SJSA1 (cell line): ENCODE results near the gene SPECC1L. TPM values are rescaled to one million over a fixed set of nuclear protein-coding genes. Genes with fewer than 3 reads are reported as not detected.
"Not testable (repeated sequence)": the region's sequence is repeated elsewhere in the genome, so short reads cannot be mapped to it uniquely, and the experiment has no call there.

Experiments
- DNase-seq, 2 experiments: peaks; one replicate each; pipeline ENCODE4 v3.0.0-alpha.2; 2015 to 2020; ENCODE audit warnings: low spot score in 2 of 2, low read depth in 1 of 2
- H3K27ac ChIP-seq: fragments of 250-450 bp; sonication (Bioruptor Pico); 2 replicates; pipeline ENCODE4 v1.5.1; 2020; ENCODE audit warnings: mild to moderate bottlenecking, moderate library complexity
- H3K27me3 ChIP-seq: fragments of 250-450 bp; sonication (Bioruptor Pico); replicated peaks from 2 replicates; pipeline ENCODE4 v1.5.1; 2020; ENCODE audit warnings: mild to moderate bottlenecking, moderate library complexity
- H3K36me3 ChIP-seq: fragments of 250-450 bp; sonication (Bioruptor Pico); 2 replicates; pipeline ENCODE4 v1.5.1; 2020; ENCODE audit warnings: mild to moderate bottlenecking
- H3K4me1 ChIP-seq: fragments of 250-450 bp; sonication (Bioruptor Pico); replicated peaks from 2 replicates; pipeline ENCODE4 v1.6.1; 2021; ENCODE audit warnings: mild to moderate bottlenecking
- H3K4me3 ChIP-seq: fragments of 250-450 bp; sonication (Bioruptor Pico); 2 replicates; pipeline ENCODE4 v1.5.1; 2020; ENCODE audit warnings: mild to moderate bottlenecking
- H3K9me3 ChIP-seq: fragments of 250-450 bp; sonication (Bioruptor Pico); replicated peaks from 2 replicates; pipeline ENCODE4 v1.5.1; 2020; ENCODE audit warnings: mild to moderate bottlenecking
- total RNA-seq: library from RNA; depleted of rRNA; stranded (reverse); fragments of >200 nt; shearing (Covaris generic); gene quantifications from 2 replicates; pipeline ENCODE4 v1.2.3, GENCODE V29; 2014

Gene SPECC1L
- total RNA-seq, 1 experiment from 2014 or later = 42.4 TPM

DNA sequence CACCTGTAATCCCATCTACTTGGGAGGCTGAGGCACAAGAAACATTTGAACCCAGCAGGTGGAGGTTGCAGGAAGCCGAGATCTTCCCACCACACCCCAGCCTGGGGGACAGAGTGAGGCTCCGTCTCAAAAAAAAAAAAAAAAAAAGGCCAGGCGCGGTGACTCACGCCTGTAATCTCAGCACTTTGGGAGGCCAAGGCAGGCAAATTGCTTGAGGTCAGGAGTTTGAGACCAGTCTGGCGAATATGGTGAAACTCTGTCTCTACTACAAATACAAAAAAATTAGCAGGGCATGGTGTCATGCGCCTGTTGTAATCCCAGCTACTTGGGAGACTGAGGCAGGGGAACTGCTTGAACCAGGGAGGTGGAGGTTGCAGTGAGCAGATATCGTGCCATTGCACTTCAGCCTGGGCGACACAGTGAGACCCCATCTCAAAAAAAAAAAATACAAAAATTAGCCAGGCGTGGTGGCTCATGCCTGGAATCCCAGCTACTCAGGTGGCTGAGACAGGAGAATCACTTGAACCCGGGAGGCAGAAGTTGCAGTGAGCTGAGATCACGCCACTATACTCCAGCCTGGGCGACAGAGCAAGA lies 32.4 kb upstream of the SPECC1L start:
- H3K27me3 ChIP-seq, H3K27ac ChIP-seq, H3K4me3 ChIP-seq, H3K9me3 ChIP-seq, H3K36me3 ChIP-seq: not testable (repeated sequence)
- peaks cover 11% of the 10 kb centered on the region for H3K4me1 ChIP-seq
- peak in 1 of 2 experiments; percentile 11 for DNase-seq

DNA sequence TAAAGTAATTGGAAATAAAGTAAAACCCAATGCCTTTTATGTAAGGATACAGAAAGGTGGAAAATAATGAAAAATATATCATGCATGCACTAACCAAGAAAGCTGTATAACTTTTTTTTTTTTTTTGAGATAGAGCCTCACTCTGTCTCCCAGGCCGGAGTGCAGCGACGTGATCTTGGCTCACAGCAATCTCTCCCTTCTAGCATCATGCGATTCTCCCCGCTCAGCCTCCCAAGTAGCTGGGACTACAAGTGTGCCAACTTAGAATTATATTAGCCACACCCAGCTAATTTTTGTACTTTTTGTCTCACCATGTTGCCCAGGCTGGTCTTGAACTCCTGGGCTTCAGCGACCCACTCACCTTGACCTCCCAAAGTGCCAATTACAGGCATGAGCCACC lies 30.2 kb upstream of the SPECC1L start:
- DNase-seq = no peak
- Histone ChIP-seq H3K9me3 (no peaks in the 10 kb centered on the region), H3K27me3 (no peaks in the 10 kb centered on the region), H3K36me3 (no peaks in the 10 kb centered on the region), H3K27ac (no peak overlapping the region), H3K4me3 (no peak overlapping the region), H3K4me1 (peaks cover 32% of the 10 kb centered on the region)

DNA sequence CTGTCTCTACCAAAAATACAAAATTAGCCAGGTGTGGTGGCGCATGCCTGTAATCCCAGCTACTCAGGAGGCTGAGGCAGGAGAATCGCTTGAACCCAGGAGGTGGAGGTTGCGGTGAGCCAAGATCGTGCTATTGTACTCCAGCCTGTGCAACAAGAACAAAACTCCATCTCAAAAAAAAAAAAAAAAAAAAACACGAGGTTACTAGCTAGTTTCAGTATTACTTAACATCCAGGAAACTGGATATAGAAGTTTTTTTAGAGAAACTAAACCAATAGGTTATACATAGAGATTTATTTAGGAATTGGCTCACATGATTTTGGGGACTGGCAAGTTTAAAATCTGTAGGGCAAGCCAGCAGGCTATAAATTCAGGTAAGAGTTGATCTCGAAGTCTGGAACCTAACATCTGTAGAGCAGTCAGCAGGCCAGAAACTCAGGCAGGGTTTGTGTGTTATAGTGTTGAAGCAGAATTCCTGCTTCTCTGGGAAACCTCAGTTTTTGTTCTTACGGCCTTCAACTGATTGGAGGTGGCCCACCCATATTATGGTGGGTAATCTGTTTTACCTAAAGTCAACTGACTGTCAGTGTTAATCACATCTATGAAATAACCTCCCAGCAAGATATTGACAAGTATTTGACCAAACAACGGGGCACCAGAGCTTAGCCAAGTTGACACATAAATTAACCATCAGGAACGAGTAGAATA lies 29.5 kb upstream of the SPECC1L start:
- H3K27me3 ChIP-seq, H3K27ac ChIP-seq, H3K4me3 ChIP-seq, H3K36me3 ChIP-seq, DNase-seq, H3K9me3 ChIP-seq: not testable (repeated sequence)
- peaks cover 39% of the 10 kb centered on the region for H3K4me1 ChIP-seq

DNA sequence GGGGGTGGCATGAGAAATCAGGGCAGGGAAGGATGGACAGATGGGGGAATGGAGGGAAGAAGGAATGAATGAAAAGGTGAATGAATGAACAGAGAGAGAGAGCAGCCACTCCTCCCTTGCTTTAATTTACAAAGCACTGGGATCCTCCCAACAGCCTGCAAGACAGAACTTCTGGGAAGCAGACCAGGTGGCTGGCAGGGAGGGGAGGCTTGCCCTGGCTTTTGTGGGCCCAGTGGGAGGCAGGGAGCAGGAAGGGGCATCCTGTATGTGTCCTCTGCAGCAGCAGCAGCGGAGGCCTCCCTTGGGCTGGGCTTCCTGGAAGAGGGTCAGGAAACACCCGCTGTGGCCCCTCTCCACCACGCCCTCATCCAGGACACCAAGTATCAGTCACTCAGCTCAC lies 27.2 kb upstream of the SPECC1L start:
- H3K4me1 ChIP-seq = peaks cover 53% of the 10 kb centered on the region
- DNase-seq, H3K27me3 ChIP-seq, H3K4me3 ChIP-seq, H3K27ac ChIP-seq, H3K36me3 ChIP-seq, H3K9me3 ChIP-seq: not testable (repeated sequence)

DNA sequence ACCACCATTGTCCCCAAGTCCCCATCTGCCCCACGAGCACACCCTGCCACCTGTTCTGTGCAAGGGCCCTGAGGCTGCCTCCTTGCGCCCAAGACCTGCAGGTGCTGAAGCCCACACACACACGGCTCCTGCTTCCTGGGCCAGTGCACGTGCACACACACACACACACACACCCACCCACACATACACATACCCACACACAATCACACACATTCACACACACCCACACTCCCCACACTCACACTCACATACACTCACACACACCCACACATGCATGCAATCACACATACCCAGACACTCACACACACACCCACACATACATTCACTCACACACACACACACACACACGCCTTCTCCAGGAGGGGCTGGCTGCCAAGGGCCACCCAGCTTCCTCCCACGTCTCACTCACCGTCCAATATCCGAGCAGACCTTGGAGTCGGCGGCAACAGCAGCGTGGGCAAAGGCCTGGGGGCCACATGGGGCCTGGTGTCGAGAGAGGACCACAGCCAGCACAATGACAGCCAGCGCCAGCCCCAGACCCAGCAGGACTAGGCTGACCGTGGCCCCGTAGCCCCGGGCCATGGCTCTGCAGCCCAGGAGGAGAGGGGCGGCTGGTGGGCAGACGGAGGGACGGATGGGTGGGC lies 26.4 kb upstream of the SPECC1L start:
- no peak for DNase-seq
- no peaks in the 10 kb centered on the region for H3K36me3 ChIP-seq
- H3K4me3 ChIP-seq = no peak overlapping the region; the same call in 1 of the 2 replicates
- no peaks in the 10 kb centered on the region for H3K9me3 ChIP-seq
- no peak overlapping the region; the same call in 1 of the 2 replicates for H3K27ac ChIP-seq
- H3K4me1 ChIP-seq = peaks cover 53% of the 10 kb centered on the region
- no peaks in the 10 kb centered on the region for H3K27me3 ChIP-seq

DNA sequence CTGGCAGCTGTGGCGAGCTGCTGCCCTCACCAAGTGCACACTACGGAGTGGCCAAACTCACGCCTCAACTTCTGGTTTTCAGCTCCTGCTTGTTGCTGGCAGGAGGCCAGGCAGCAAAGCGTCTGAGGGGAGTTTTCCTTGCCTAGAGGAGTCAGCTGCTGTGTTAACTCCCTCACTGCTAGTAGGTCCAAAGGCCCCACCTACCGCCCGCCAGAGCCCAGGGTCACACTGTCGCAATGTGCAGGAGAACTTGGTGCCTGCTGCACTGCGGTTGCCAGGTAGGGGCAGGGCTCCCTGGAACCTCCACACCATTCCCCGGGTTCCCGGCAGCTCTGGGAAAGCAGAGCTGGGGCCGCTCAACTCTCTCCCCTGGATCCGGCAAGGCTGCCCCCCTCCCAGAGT lies 25.6 kb upstream of the SPECC1L start, which contains the start of gene GGT5:
TSS of gene GGT5 (minus strand) at position 53 of the 402 bp plus-strand sequence. CDS start 357 bp downstream, outside the sequence.
- not testable (repeated sequence) for H3K36me3 ChIP-seq, H3K4me3 ChIP-seq, H3K27me3 ChIP-seq, DNase-seq, H3K9me3 ChIP-seq
- Histone ChIP-seq H3K27ac (peak within 1 kb of the TSS; percentile 96), H3K4me1 (peaks cover 53% of the 10 kb centered on the region)

DNA sequence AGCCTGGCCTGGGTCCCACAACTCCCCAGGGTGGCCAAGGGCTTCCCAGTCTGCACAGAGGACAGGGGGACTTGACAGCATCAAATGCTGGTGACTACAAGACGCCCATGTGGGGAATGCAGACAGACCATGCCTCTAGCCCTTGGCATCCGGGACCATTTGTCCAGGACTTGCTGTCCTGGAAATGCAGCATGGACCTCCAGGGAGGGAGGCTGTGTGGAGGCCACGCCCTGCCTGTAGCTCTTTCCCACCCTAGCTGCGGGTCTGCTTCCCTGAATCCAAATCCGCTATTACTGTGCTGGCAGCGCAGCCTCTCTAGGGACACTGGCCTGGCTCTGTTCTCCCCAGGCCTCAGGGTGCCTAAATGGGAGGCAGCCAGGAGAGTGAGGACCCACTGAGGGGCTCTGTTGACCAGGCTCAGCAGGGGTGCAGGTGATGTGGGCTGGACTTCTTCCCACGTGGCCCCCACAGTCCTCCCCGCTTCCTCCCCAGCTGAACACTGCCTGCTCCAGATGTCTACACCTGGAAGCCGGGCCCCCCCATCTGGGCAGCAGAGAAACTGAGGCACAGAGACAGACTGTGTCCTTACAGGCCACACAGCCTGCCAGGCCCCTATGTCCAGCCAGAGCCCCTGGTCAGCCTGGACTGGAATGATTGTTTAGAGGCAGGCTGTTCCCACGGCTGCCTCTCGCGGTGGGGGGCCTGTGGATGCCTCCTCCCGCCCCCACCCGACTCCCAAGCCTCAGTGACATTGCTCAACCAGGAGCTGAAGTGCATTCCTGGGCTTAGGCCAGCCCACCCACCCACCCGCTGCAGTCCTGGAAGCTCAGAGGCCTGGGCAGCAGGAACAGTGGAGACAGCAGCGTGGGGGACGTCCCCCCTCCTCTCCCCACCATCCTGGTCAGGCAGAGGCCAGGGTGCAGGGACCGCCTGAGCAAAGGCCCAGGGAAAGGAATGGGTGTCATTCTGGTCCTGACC lies 24.8 kb upstream of the SPECC1L start:
- H3K4me3 ChIP-seq, H3K9me3 ChIP-seq, H3K27me3 ChIP-seq, H3K36me3 ChIP-seq: not testable (repeated sequence)
- peak; percentile 77 to 79 for DNase-seq
- Histone ChIP-seq H3K27ac (peak overlapping the region; percentile 96), H3K4me1 (peaks cover 53% of the 10 kb centered on the region)

DNA sequence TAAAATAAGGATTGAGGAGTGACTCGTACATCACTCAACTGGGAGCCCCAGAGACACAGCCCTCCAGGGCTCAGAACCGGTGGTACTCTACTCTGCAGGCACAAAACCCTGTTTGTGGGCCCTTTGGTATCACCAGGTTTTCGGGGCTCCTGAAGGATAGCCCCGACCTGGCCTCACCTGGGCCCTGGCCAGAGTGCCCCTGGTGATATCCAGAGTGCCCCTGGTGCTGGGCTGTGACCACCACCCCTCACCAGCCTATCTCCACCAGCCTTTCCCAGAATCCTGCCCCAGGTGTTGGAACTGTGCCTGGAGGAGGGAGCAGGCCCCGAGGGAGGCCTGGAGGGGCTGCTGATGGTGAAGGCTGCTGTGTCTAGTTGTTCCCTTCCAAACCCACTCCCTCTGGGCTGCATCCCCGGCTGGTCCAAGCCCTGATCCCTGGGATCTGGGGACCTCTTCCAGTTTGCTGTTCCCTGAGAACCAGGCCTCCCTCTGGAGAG lies 23.6 kb upstream of the SPECC1L start:
- DNase-seq = no peak
- Histone ChIP-seq H3K4me1 (peaks cover 52% of the 10 kb centered on the region), H3K27ac (peak overlapping the region; percentile 73), H3K36me3 (no peaks in the 10 kb centered on the region), H3K27me3 (no peaks in the 10 kb centered on the region), H3K4me3 (no peak overlapping the region), H3K9me3 (no peaks in the 10 kb centered on the region)

DNA sequence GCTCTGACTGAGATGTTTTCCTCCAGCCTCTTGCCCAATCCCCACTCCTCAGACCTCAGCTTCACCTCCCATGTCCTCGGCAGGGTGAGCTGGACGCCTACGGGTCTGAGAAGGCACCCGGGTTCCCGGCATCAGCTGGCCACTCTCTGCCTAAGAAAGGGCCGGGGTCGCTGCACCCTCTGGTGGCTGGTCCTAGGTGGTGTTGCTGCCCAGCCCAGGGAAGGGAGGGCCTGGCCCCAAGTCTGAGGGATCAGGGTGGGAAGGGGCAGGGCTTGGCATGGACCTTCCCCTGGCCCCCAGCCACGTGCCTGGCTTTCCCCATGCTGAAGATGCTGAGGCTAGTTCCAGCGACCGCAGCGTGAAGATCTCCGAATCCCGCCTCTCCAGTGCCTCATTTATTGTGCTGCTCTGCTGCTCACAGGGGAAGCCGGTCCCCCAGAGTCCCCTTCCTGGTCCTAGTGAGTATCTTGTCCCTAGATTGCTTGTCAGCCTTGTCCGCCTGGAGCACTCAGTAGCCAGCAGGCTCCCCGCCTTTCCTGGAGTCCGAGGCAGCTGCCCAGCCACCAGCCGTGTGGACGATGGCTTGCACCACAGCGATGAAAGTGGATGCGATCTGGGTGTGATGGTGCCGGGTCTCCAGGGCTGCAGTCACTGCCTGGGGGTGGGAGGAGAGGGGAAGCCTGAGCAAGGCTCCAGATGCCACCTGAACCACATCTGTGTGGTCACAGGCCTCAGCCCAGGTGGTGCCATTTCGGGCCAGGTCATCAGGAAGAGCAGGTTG lies 22.9 kb upstream of the SPECC1L start:
- H3K27me3 ChIP-seq = no peaks in the 10 kb centered on the region
- H3K4me3 ChIP-seq = no peak overlapping the region
- peak; percentile 89 to 92 for DNase-seq
- H3K36me3 ChIP-seq = no peaks in the 10 kb centered on the region
- H3K27ac ChIP-seq = no peak overlapping the region
- H3K4me1 ChIP-seq = peaks cover 45% of the 10 kb centered on the region
- no peaks in the 10 kb centered on the region for H3K9me3 ChIP-seq

DNA sequence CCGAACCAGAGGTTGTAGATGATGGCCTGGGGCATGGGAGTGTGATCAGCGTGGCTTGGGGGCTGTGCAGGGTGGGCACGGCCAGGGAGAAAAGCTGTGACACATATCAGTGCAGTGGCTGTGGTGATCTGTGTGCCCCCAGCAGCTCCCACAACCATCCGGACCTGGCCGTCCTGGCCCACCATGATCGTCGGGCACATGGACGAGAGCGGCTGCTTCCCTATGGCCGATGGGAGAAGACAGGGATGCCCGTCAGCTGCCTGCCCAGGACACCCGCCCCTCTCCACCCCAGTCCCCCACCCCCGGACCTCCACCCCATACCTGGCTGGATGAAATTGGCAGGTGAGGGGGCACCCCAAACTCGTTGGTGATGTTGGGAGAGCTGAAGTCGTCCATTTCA lies 22.0 kb upstream of the SPECC1L start:
- H3K9me3 ChIP-seq, DNase-seq, H3K36me3 ChIP-seq, H3K4me3 ChIP-seq, H3K27me3 ChIP-seq, H3K27ac ChIP-seq: not testable (repeated sequence)
- peaks cover 41% of the 10 kb centered on the region for H3K4me1 ChIP-seq

DNA sequence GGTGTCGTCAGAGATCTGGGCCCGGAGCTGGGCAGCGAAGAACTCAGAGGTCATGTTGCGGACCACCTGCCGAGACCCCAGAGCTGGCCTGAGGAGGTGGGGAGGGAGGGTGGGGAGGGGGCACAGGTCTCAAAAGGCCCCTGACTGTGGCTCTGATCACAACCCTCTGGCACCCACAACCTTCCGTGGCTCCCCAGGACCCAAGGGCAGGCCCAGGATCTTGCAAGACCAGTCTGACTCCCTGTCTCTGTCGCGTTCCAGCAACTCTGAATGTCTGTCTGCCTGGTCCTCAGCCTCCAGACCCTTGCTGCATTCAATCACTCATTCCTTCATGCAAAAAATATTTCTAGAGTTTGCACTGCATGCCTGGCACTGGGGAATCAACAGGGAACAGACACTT lies 21.2 kb upstream of the SPECC1L start:
- not testable (repeated sequence) for H3K36me3 ChIP-seq, H3K9me3 ChIP-seq, H3K27ac ChIP-seq, DNase-seq, H3K4me3 ChIP-seq, H3K27me3 ChIP-seq
- peaks cover 33% of the 10 kb centered on the region for H3K4me1 ChIP-seq

DNA sequence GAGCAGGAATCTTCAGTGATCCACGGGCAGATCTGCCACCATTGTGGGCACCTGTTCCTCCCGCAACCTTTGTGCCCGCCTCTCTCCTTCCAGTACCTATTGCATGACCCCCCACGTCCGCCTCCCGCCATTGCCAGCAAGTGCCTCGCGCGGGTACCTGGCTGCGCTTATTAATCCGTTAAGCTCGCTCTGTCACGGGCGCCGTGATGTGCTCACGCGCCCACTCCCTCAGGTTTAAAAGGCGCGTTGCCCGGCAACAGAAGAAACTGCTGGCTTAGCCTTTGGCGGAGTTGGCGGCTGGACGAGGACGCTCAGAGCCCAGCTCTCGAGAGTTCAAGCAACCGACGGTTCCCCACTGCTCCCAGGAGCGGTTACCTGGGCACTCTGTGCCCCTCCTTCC lies 19.3 kb upstream of the SPECC1L start:
- DNase-seq, H3K27me3 ChIP-seq, H3K36me3 ChIP-seq, H3K9me3 ChIP-seq, H3K4me3 ChIP-seq, H3K27ac ChIP-seq: not testable (repeated sequence)
- H3K4me1 ChIP-seq = peaks cover 16% of the 10 kb centered on the region

DNA sequence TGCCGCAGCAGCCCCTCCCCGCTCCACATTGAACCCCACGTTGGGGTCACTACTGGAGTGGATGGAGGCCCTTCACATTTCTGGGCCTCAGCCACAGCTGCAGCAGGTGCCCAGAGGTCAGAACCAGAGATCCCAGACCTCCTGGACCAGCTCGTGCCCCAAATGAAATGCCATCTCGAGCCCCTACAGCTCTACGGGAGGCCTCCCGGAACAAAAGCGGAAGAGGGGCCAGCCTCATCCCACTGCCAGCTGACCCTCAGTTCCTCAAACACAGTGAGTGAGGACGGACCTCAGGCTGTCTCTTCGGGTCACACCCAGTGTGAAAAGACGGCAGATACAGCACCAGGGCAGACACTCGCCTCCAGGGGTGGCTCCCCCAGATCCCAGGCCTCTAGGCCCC lies 17.5 kb upstream of the SPECC1L start:
- H3K4me3 ChIP-seq, H3K36me3 ChIP-seq, H3K4me1 ChIP-seq, H3K27me3 ChIP-seq, H3K9me3 ChIP-seq, H3K27ac ChIP-seq: not testable (repeated sequence)
- peak in 1 of 2 experiments; percentile 13 for DNase-seq
